ENCODE measurements around the gene RALGPS2. TPM values are rescaled to one million over a fixed set of nuclear protein-coding genes. Genes with fewer than 3 reads are reported as not detected.
A peak's percentile ranks its signal among the peaks of the same experiment; 100 is the strongest.

Gene RALGPS2
- polyA plus RNA-seq (2013, experiment 1 of 2; ENCODE audit: insufficient read length), result 23.4 TPM
- polyA plus RNA-seq (2013, experiment 2 of 2; ENCODE audit: insufficient read length), result 29.5 TPM

GRCh38 chr1:178724728-178725465 lies at the start of gene RALGPS2:
Gene RALGPS2, plus strand, starts transcription at chr1:178725244. Its CDS starts 51,521 bp downstream, at chr1:178776765.
- DNase-seq, result peak; percentile 84

- DNase-seq, result no peak
Observed at GRCh38 chr1:178679237-178679636, 45.8 kb upstream of the RALGPS2 start.

- no peak for DNase-seq
Observed at GRCh38 chr1:178682429-178682828, 42.6 kb upstream of the RALGPS2 start.

- no peak for DNase-seq
Observed at GRCh38 chr1:178682886-178683285, 42.2 kb upstream of the RALGPS2 start.

- DNase-seq, result no peak
Observed at GRCh38 chr1:178683291-178683690, 41.8 kb upstream of the RALGPS2 start.

- peak; percentile 40 for DNase-seq
Observed at GRCh38 chr1:178684111-178684510, 40.9 kb upstream of the RALGPS2 start.

- peak; percentile 94 for DNase-seq
Observed at GRCh38 chr1:178684542-178685000, 40.5 kb upstream of the RALGPS2 start.

GRCh38 chr1:178686407-178686806 lies 38.6 kb upstream of the RALGPS2 start:
- no peak for DNase-seq

- DNase-seq, result peak; percentile 32
Observed at GRCh38 chr1:178688244-178688643, 36.8 kb upstream of the RALGPS2 start.

- DNase-seq, result peak; percentile 45
Observed at GRCh38 chr1:178689769-178690168, 35.3 kb upstream of the RALGPS2 start.

- no peak for DNase-seq
Observed at GRCh38 chr1:178690496-178690895, 34.5 kb upstream of the RALGPS2 start.

- DNase-seq, result no peak
Observed at GRCh38 chr1:178692564-178693327, 32.3 kb upstream of the RALGPS2 start.

GRCh38 chr1:178693366-178693765 lies 31.7 kb upstream of the RALGPS2 start:
- peak; percentile 37 for DNase-seq

- no peak for DNase-seq
Observed at GRCh38 chr1:178694923-178695525, 30.0 kb upstream of the RALGPS2 start.

GRCh38 chr1:178702146-178702545 lies 22.9 kb upstream of the RALGPS2 start:
- DNase-seq, result peak; percentile 68

- no peak for DNase-seq
Observed at GRCh38 chr1:178704833-178705232, 20.2 kb upstream of the RALGPS2 start.

GRCh38 chr1:178706432-178706831 lies 18.6 kb upstream of the RALGPS2 start:
- no peak for DNase-seq

GRCh38 chr1:178713259-178713658 lies 11.8 kb upstream of the RALGPS2 start:
- DNase-seq, result peak; percentile 23

- no peak for DNase-seq
Observed at GRCh38 chr1:178714453-178714852, 10.6 kb upstream of the RALGPS2 start.

GRCh38 chr1:178716111-178716510 lies 8.9 kb upstream of the RALGPS2 start:
- peak; percentile 63 for DNase-seq

- DNase-seq, result no peak
Observed at GRCh38 chr1:178718520-178718919, 6.5 kb upstream of the RALGPS2 start.

- no peak for DNase-seq
Observed at GRCh38 chr1:178723546-178723945, 1.5 kb upstream of the RALGPS2 start.

- no peak for DNase-seq
Observed at GRCh38 chr1:178724376-178724727, 692 bp upstream of the RALGPS2 start.
